GM10266 (cell line): ENCODE measurements around the gene NALCN.

Experiments
- DNase-seq: peaks from one replicate; pipeline ENCODE4 v3.0.0; 2012; ENCODE audit errors: extremely low spot score
- CTCF ChIP-seq: IDR thresholded peaks from 2 replicates; pipeline ENCODE4 v1.5.1; 2012; ENCODE audit warnings: mild to moderate bottlenecking, low read depth; ENCODE audit not compliant: control insufficient read depth, insufficient read depth; ENCODE audit errors: missing control alignments

Gene NALCN

GRCh38 chr13:101452519-101453485 is 36.5 kb upstream of the NALCN start, which contains the start of gene ITGBL1:
Gene ITGBL1 (plus strand): TSS chr13:101452675. CDS start chr13:101452834, 159 bp downstream.
- peak; percentile 31 for DNase-seq
- no peak for TF ChIP-seq CTCF

- TF ChIP-seq CTCF: no peak
Observed at GRCh38 chr13:101451641-101452040, 35.3 kb upstream of the NALCN start.

GRCh38 chr13:101450749-101451130 is 34.4 kb upstream of the NALCN start:
- no peak for TF ChIP-seq CTCF

More at GRCh38 chr13:101451641-101452040, 35.3 kb upstream of the NALCN start:
- no peak for DNase-seq

GRCh38 chr13:101449790-101450748 is 33.8 kb upstream of the NALCN start:
- DNase-seq: no peak
- TF ChIP-seq CTCF: no peak

More at GRCh38 chr13:101450749-101451130, 34.4 kb upstream of the NALCN start:
- DNase-seq: no peak

GRCh38 chr13:101447852-101448251 is 31.5 kb upstream of the NALCN start:
- TF ChIP-seq CTCF: no peak

GRCh38 chr13:101434486-101434885 is 18.2 kb upstream of the NALCN start:
- no peak for DNase-seq
- no peak for TF ChIP-seq CTCF

More at GRCh38 chr13:101447852-101448251, 31.5 kb upstream of the NALCN start:
- no peak for DNase-seq
